DMS153 (cell line): ENCODE data around the gene THRB.

ENCODE experiments used
- DNase-seq: peaks from one replicate; lab custom pipeline; 2025; lab: John Stamatoyannopoulos, UW

The THRB gene

GRCh38 chr3:24226397-24226796, 268.3 kb downstream of the THRB start:
- no peak for DNase-seq

DNA sequence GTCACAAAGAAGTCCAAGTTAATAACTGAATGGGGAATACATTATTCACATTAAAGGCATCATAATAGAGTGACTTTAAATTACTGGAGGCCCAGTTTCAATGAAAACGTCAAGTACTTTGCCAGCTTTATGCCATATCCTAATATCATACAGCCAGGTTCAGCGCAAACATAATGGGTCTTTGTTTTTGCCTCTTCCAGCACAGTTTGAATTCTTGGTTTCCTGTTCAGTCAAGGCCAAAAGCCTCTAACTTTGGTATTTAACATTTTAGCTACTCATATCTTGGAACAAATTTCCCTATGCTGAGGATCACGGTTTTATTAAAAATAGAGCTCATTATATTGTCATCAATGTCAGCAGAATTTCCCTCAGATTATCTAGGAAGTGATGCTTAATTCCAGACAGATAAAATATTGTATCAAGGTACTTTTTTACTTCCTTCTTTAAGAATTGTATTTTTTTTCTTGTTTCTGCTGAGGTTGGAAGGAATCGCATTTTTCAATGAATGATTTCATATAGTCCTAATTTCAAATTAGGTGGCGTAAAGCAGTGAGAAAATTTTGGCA, 269.2 kb downstream of the THRB start:
- DNase-seq = no peak

GRCh38 chr3:24224666-24225384, 269.8 kb downstream of the THRB start:
- no peak for DNase-seq

- no peak for DNase-seq
Measured at GRCh38 chr3:24222165-24222805, 272.4 kb downstream of the THRB start.

GRCh38 chr3:24220859-24221657, 273.6 kb downstream of the THRB start:
- no peak for DNase-seq

GRCh38 chr3:24215502-24215901, 279.1 kb downstream of the THRB start:
- DNase-seq = no peak

- no peak for DNase-seq
Measured at GRCh38 chr3:24211381-24211780, 283.3 kb downstream of the THRB start.

DNA sequence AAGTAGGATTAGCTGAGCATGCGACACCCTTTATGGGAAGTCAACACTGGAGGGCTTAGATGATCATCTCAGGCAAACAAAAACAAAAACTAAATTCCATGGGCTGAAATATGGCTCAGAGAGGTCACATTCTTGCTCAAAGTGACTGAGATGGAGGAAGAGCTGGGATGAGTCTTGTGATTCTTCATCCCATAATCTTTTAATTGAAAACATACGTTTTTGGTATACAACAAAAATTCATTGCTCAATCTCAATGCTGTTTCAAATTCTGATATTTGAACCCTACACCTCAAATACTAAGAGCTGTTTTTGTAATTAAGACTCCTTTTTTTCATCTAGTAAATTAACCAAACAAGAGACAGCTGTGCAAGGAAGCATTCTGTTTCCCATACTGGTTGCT, 292.6 kb downstream of the THRB start:
- DNase-seq = no peak

- no peak for DNase-seq
Measured at GRCh38 chr3:24201301-24201700, 293.3 kb downstream of the THRB start.

DNA sequence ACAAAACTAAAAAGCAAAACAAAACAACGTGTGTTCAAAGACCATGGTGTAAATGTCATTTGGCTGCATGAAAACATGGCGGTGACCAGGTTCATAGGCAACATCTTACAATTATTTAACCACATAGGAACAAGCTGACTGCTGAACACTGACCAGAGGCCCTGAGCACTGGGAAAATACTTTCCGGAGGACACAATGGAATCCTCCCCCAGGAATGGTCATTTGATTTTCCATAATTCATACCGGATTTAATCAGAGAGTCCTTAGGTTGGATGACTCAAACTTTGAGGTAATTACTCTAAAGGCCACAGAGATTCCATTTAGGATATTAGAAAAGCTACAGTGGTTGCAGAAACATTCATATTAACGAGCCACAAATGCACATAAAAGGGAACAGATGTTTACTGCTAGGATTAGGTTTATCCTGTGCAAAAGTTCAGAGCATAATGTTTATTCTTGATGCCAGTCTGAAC, 294.8 kb downstream of the THRB start:
- DNase-seq = no peak

DNA sequence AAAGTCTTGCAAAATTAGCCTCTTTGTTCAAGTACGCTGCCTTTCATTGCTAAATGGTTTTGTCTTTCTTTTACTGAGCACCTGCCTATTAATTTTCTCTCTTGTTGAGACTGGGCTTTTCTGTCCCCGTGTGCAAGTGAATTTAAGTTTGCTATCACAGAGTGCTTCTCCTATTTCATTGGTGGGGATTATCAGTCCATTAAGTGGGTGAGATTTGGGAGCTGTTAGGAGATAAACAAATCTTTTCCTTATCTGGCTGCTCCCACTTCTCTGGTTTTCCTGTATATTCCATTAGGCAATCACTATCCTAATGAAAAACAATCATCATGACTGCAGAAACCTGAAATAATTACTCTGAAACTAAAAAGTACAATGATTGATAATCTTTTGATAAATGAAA, 295.4 kb downstream of the THRB start:
- DNase-seq = no peak

GRCh38 chr3:24198728-24199127, 295.9 kb downstream of the THRB start:
- DNase-seq = no peak

DNA sequence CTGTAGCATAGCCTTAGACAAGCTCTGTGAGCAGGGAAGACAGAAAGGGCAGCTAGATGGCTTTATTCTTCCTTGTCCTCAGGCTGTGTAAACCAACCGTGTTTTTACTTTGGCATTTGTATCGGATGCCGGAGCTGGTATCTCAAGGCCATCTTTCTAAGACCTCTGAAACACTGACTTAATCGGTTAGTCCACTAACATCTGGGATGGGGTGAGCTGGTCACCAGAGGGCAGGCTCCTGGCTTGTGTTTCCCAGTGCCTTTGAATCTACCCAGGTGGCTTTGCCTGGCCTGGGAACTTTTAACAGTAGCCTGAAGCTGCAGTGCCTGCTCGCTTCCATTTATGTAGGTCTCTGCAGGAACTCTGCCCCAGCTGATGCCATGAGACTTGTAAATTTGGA, 296.8 kb downstream of the THRB start:
- DNase-seq = no peak

DNA sequence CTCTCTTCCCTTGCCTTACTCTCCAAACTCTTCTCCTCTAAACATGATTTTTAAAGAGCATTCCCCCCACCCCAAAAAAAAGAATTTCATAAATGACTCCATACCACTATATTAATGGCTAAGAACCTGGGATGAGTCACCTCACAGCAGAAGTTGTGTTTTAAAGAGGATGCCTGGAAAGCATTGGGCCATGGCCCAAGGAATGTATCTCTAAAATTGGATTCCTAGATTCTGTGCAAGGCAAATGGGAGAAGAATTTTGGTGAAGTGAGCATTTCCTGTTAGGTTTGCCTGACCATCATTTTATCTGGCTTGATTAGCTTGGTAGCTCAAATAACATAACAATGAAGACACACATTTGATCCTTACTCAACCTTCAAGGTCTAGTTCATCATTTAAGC, 298.1 kb downstream of the THRB start:
- no peak for DNase-seq

GRCh38 chr3:24195504-24196230, 299.0 kb downstream of the THRB start:
- no peak for DNase-seq

DNA sequence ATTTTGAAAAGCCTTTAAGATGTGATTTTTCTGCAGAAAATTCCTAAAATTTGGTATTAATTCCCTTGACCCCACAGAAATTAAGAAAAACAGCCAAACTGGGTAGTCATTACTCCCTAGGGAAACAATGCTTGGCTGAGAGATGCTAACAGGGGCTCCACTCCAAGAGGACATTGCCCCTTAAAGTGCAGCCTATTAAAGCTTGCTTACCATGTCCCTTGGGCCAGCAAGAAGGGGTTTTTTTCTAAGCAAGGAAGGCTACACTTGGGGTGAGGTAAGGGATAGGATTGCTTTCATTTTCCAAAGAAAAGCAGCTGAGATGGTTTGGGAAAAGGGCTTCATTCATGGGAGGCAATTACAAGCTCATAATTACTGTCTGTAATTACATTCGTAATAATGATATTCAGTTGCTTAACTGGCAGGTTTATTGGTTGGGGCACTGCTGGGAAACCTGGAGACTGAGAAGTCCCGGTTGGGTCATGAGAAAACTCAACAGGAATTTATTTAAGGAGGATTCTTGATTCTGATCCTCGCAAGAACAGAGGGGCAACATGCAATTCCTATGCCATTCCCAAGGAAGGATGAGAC, 302.1 kb downstream of the THRB start:
- DNase-seq = no peak

- no peak for DNase-seq
Measured at GRCh38 chr3:24191801-24192403, 302.7 kb downstream of the THRB start.

GRCh38 chr3:24190256-24190655, 304.4 kb downstream of the THRB start:
- no peak for DNase-seq

DNA sequence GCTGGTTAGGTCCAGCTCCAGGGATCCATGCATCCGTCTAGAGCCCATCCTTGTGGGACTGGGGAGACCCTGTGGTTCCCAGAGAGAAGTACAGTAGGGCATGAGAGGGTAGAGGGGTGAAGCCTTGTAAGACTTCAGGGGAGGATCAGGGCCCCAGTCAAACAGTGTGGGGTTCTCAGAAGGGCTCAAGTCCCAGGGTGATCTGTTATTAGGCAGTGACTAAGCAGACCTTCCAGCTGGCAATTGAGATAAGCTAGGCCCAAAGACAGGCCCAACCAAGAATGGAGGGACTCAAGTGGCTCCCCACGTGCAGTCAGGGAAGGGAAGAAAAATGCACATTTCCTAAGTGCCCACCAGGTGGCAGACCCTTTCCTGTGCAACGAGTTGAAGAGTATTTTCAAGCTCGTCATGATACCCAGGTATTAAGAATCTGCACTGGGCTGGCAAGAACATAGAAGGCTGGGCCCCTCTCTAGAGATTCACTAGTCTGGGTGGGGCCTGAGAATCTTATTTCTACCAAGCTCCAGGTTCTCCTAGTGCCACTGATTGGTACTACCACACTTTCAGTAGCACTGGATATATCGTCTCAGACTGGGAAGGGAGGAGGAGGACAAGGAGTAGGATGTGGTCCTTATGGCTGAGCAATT, 308.8 kb downstream of the THRB start:
- DNase-seq = no peak

- DNase-seq = no peak
Measured at GRCh38 chr3:24184528-24185176, 310.0 kb downstream of the THRB start.
